HG03378 (cell line): Measurements from ENCODE around the gene AAK1.
A peak's percentile ranks its signal among the peaks of the same experiment; 100 is the strongest.
"Not testable (repeated sequence)": the region's sequence is repeated elsewhere in the genome, so short reads cannot be mapped to it uniquely, and the experiment has no call there.

Experiments used
- ATAC-seq: cut with Tn5 transposase; IDR thresholded peaks from one replicate; pipeline ENCODE4 v1.9.1; 2021; ENCODE audit warnings: mild to moderate bottlenecking, moderate library complexity; ENCODE audit not compliant: unreplicated experiment

AAK1 gene

DNA sequence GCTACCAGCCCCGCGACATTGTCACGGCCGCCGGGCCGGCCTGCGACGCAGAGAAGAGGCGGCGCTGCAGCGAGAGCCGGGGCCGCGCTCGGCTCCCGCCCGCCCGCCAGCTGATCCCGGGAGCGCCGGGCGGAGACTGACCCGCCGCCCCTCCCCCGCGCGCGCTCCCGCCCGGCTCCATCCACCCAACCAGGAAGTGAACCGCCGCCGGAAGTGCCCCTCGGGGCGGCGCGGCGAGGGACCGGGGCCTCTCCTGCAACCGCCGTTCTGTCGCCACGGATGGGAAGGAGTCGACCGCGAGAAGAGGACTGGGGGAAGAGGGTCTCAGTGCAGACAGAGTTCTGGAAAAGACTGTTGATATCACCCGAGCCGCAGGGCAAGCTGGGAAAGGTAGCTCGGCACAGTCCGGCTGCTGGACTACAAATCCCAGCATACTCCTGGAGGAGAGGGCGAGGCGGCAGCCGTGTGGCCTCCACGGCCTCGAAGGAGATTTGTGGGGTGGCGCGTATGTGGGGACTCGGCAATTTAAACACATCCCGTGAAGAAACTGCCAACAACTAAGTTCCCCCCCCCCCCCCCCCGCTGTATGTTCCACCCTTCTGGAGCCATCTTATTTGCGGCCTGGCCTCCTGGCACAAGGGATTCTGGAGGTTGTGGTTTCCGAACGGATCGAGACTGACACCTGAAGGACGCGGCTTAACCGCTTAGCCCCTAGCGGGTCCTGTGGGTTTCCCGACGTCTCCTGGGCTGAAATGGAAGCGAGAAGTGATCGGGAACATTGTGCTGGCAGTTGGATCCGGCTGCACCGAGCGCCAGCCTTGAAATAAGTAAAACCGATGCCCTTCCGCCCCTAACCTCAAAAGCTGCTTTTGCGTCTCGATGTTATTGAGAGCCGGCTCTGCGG, at the start of gene AAK1:
Gene AAK1, minus strand, starts transcription at position 138 of the 904 bp plus-strand sequence. CDS start 699 bp downstream, outside the sequence.
- peak; percentile 29 for ATAC-seq

DNA sequence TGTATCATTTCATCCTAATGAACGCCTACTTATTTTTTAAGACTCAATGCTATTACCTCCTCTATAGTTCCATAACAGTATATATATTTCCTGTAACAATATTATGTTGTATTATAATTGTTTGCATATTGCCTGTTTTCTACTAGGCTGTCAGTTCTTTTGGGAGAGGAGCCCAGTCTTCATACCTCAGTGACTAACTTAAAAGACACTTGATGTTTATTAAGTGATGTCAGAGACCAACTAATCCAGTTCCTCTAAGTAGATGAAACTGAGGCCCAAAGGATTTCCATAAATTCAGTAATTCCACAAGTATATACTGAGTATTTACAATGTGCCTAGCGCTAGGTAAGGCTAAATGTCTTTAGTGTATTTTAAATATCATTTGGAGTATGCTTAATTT, 48.9 kb upstream of the AAK1 start:
- no peak for ATAC-seq

DNA sequence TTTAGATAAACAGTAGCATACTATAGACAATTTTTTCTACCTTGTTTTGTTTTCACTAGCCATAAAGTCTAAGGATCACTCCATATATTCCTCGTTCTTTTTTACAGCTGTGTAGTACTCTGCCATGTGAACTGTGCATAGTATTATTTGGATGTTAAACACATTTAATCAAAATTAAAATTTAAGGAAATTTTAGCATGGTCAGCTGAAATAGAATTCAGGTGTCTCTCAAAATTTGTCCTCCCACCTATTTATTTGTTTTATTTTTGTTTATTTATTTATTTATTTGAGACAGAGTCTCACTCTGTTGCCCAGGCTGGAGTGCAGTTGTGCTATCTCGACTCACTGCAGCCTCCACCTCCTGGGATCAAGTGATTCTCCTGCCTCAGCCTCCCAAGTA, 46.4 kb upstream of the AAK1 start:
- no peak for ATAC-seq

DNA sequence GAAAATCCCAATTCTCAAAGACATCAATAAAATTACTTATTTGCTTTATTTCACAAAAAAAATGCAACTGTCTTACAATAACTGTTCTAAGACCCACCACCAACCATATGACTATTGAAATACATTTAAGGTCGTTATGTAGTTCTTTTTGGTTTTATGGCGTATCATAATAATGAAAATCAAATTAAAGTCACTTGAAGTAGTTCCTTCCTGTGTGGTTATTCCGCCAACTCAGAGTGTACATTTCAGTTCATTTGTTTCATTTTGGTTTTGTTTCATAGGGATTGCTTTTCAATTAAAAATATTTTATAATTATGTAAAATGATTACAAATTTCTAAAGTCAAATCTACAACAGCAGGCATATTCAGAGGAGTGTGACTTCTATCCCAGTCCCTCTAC, 45.9 kb upstream of the AAK1 start:
- no peak for ATAC-seq

DNA sequence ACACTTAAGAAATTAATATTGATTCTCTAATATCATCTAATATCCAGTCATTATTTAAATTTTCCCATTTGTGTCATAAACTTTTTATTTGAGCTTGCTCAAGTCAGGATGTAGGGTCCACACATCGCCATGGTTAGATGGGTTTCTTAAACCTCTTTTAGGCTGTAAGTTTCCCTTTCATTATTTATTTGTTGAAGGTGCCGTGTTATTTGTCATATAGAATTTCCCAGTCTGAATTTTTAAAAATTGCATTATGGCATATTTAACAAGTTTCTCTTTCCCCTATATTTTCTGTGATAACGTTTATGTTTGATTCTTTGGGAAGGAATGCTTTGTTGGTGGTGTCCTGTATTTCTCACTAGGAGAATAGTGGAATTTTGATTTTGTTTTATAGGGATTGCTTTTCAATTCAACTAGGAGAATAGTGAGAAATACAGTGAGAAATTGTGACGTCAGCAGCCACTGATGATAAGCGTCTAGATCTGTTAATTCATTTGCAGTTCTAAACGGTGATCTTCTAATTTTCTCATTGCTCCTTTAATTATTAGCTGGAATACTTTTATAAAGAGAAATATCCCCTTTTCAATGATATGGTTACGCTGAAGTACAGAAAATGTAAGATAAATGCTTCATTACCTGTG, 44.6 kb upstream of the AAK1 start:
- no peak for ATAC-seq

DNA sequence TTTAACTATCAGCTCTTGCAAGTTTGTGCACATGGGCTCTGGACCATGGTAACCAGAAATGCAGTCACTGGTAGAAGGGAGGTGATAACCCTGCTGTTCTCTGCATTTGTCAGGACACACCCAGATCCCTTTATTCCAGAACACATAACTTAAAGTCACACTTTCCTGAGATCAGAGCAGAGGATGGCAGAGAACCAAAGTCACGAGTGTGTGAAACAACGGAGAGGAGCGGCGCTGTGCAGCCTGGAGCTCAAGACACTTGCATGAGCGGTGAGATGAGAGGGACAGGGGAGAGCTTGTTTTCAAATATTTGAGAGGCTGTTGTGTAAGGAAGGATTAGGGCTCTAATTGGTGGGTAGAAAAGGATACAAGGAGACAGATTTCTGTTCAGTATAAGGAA, 43.3 kb upstream of the AAK1 start:
- no peak for ATAC-seq

DNA sequence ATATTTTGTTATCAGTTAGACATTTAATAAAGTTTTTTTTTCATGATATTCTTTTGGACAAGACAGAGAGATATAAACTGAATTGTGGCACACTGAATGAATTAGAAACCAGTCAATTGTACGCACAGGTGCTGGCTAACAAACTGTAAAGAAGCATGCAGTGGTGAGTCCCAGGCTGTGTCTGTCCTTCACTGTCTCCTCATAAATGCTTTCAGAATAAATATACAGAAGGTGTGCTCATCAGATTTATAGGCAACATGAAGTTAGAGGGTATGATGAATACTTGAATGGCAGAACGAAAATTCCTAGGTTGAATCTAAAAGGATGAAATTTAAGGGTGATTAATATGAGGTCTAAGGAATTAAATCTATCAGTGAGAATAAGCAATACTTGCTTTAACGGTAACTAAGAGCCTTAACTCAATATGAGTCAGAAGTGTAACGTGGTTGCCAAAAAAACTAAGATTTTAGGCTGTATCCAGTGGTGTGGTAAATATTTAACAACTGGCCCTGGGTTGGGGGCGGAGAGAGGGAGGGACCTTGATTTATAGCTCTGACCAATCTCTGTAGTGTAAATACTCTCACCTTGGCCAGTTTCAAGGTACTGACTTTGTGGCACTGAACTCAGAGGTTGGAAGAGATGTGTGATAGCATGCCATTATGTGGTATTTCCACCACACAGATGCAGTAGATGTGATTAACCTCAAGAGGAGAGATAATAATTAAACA, 41.9 kb upstream of the AAK1 start:
- peak; percentile 76 for ATAC-seq

DNA sequence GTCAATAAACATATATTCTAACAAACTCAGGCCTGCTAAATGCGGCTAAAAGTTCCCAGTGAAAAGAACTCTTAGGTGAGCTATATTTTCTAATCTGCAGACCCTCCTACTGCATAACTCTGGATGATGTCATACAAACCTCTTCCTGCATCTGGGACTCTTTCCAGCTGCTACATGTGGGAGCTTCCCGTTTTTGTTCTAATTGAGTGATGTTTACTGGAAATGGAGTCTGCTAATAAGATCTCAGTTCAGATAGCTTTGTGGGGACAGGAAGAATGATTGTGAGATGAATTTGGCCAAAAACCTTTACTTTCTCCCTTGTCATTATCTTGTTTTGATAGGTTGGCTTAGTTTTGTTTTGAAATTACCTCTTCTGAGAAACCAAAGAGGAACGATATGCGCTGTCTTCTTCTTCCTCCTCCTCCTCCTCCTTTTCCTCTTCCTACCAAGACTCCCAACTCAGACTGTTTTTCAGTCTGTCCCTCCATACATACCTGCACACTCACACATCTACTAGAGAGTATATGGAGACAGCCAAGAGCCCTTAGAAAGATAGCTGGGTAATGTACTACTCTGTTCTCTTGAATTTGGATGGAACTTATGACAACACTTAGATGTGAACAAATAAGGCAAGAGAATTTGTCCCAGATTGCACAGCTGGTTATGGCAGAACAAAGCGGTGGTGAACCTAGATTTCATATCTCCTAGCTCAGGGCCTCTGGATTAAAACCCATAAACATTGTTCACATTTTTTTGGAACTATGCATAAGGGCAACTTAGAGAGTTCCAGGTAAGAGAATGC, 39.8 kb upstream of the AAK1 start:
- no peak for ATAC-seq

DNA sequence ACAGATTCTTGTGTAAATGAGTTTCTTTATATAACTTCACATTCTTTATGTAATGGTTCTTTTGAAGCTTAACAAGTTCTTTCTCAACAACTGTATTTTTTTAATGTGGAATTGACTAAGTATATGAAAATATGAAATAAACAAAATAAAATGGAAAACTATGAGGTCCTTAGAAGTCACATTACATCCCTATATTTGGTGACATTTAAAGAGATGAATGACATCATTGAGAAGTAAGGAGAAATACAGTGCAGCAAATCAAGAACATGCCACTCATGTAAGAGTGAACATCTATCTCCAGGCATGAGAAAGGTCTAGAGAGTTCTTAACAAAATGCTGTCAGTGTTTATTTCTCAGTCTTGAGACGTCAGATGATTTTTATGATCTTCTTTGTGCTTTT, 39.0 kb upstream of the AAK1 start:
- no peak for ATAC-seq

DNA sequence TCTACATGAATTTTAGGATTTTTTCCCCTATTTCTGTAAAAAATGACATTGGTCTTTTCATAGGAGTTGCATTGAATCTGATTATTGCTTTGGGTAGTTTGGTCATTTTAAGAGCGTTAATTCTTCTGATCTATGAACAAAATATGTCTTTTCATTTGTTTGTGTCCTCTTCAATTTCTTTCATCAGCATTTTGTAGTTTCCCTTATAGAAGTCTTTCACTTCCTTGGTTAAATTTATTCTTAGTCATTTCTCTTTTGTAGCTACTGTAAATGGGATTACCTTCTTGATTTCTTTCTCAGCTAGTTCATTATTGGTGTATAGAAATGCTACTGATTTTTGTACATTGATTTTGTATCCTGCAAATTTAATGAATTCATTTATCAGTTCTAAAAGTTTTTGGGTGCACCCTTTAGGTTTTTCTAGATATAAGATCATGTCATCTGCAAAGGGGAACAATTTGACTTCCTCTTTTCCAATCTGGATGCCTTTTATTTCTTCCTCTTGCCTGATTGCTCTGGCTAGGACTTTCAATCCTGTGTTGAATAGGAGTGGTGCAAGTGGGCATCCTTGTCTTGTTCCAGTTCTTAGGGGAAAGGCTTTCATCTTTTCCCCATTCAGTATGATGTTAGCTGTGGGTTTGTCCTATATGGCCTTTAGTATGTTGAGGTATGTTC, 36.6 kb upstream of the AAK1 start:
- no peak for ATAC-seq

DNA sequence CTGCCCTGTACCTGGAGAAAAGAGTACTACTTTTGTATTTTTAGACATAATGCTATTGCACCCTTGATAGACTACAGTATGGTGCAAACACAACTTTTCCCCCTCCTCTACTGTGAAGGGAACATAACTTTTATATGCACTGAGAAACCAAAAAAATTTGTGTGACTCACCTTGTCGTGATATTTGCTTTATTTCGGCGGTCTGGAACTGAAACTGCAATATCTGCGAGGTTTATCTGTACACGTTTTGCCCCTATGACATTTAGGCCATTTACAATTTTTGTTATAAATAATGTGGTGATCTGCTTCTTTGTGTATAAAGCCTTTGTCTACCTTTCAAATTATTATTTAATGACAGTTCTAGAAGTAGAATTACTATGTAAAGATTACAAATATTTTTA, 34.4 kb upstream of the AAK1 start:
- no peak for ATAC-seq

DNA sequence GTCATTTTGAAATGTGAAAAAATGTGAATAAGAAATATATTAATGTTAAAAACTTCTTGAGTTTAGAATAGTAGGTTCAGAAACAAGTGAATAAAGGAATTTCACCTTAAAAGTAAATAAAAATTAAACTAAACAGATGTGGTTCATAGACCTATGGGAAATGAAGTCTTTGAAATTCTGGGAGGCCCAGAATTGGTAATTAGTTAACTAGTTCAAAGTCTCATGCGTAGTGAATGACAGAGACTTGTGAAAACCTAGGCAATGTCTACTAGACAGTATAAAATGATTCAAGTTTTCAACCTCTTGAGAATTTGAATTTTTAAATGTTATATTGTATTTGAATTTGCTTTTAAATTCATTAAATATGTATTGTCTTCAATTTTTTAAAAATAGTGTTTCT, 32.6 kb upstream of the AAK1 start:
- ATAC-seq: no peak

DNA sequence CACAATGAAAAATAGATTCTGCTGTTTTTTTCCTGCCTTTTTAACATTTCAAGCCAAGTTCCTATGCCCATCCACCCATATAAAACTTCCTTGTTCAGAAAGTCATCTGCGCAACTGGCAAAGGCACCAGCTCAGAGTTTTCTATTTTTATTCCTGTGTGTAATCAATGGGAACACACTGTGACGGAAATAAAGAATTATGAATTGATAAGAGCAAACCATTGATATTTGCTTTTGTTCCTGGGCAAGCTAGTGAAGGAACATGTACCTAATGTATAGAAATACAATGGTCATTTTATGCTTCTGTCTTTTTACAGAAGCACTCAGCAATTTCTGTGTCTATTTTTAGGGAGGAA, 30.8 kb upstream of the AAK1 start:
- no peak for ATAC-seq

DNA sequence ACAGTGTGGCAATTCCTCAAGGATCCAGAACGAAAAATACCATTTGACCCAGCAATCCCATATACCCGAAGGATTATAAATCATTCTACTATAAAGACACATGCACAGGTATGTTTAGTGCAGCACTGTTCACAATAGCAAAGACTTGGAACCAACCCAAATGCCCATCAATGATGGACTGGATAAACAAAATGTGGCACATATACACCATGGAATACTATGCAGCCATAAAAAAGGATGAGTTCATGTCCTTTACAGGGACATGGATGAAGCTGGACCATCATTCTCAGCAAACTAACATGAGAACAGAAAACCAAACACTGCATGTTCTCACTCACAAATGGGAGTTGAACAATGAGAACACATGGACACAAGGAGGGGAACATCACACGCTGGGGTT, 29.6 kb upstream of the AAK1 start:
- ATAC-seq: not testable (repeated sequence)

DNA sequence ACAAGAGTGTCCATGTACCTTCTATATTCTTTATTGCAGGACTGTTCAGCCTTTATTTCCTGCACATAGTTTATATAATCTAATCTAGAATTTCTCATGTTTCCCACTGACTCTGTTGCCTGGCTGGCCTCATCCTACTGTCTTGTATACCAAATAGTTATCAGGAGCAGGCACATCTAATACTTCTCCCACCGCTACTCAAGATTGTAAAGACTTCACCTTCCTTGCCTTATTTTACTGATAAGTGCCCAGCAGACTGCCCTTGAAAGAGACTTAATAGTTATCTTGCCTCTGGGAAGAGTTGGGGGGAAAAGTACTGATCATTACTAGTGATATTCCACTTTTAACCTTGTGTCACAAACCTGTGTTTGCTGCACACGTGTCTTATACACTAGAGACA, 26.1 kb upstream of the AAK1 start:
- no peak for ATAC-seq

DNA sequence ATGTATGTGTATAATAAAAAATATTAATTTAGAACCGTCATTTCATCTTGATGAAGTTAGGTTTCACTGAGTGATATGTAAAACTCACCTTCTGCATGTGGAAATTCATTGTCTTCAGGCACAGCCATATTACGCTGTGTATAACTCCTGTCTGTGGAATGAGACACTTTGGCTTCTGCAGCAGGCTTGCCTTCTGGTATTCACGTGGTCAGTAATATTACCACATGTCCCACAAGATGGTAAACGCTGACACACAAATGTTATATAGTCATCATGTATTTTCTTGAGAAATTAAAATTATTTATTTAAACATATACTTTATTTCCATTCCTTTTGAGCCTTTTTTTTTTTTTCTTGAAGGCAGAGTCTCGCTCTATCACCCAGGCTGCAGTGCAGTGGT, 25.1 kb upstream of the AAK1 start:
- ATAC-seq: no peak

DNA sequence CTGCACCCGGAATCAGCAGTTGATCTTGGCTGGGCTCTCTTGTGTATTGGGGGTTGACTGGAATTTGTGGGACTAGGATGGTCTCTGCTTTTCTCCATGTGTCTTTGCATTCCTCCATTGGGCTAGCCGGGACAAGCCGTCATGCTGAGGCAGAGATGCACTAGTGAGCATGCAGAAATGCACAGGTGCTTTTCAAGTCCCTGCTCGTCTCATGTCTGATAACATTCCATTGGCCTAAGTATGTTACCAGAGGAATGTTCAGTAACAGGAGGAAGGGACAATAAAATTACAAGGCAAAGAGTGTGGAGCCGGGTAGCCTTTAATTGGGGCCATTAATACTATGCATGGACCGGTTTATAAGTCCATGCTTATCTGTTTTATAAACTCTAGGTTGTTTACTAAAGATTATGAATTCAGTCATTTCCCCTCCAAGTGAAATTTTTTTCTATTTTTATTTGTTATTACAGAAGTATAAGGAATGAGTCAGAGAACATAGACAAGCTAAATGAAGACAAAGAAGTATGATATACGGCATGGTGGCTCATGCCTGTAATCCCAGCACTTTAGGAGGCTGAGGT, 24.4 kb upstream of the AAK1 start:
- ATAC-seq: no peak

DNA sequence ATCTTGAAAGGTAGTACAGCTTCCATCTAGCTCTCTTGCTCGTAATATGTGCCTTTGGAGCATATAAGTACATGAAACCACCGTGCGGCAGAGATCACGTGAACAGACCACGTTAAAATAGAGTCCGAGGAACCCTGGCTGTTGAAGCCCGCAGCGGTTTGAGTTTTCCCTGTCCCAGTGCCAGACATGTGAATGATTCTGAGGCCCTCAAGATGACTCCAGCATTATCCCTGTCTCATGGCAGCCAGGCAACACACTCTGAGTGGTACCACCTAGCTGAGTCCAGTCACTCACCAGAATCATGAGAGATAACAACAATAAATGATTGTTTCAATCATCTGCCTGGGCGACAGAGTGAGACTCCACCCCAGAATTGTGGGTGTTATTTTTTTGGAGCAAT, 21.6 kb upstream of the AAK1 start:
- ATAC-seq: no peak

DNA sequence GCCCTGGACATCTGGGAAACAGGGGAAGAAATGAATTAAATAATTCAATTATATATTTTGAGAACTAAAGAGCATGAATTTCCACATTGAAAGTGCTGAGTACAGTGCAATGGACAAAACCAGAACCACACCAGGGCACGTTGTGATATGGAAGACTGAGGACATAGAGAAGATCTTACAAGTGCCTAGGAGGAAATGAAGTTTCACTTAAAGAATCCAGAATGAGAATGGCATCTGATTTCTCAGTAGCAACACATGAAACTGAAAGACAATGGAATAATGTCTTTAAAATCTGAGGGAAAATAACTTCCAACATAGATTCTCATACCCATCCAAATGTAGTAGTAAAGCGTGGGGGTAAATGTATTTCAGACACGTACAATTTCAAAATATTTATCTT, 20.3 kb upstream of the AAK1 start:
- no peak for ATAC-seq

DNA sequence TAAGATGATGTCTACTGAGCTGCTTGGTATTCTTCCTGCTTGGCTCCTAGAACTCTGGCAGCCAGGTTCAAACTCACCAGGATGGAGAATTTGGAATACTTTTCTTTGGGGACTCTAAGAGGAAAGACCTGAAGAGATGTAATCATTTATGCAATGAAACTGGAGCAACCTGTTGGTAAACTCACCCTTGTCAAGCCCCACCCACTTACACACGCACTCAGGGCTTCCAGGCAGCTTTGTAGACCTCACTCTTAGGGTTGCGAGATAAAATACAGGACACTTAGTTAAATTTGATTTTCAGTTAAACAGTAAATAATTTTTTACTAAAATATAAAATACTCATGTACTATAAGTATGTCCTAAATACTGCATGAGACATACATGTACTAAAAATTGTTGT, 19.0 kb upstream of the AAK1 start:
- not testable (repeated sequence) for ATAC-seq
